Mesothelial cell of epicardium (in vitro differentiated cells): ENCODE measurements around the gene LRRC73. TPM values are rescaled to one million over a fixed set of nuclear protein-coding genes. Genes with fewer than 3 reads are reported as not detected.
A peak's percentile ranks its signal among the peaks of the same experiment; 100 is the strongest.

ENCODE experiments used
- DNase-seq, 2 experiments: peaks; one replicate each; pipeline ENCODE4 v3.0.0; 2021; ENCODE audit warnings: low spot score in 2 of 2; ENCODE audit not compliant: unreplicated experiment in 2 of 2
- H3K27ac Mint-ChIP-seq: 2 replicates; pipeline ENCODE4 v1.8.0; 2021; ENCODE audit warnings: mixed read lengths
- H3K27me3 Mint-ChIP-seq: 2 replicates; pipeline ENCODE4 v1.8.0; 2021; ENCODE audit warnings: low read depth, mixed read lengths
- H3K36me3 Mint-ChIP-seq: 2 replicates; pipeline ENCODE4 v1.8.0; 2021; ENCODE audit warnings: mixed read lengths
- H3K4me1 Mint-ChIP-seq: 2 replicates; pipeline ENCODE4 v1.8.0; 2021; ENCODE audit warnings: mixed read lengths
- H3K4me3 Mint-ChIP-seq: 2 replicates; pipeline ENCODE4 v1.8.0; 2021; ENCODE audit warnings: mild to moderate bottlenecking, moderate library complexity, mixed read lengths
- H3K9me3 Mint-ChIP-seq: 2 replicates; pipeline ENCODE4 v1.8.0; 2021; ENCODE audit warnings: mixed read lengths
- CTCF ChIP-seq: fragments of 200-600 bp; sonication (generic); IDR thresholded peaks from one replicate; pipeline ENCODE4 v1.5.0; 2021; ENCODE audit warnings: antibody characterized with exemption; ENCODE audit not compliant: unreplicated experiment
- total RNA-seq: library from RNA; stranded (reverse); gene quantifications from 3 replicates; pipeline ENCODE4 v1.2.1, GENCODE V29; 2021

Gene LRRC73
- total RNA-seq, 1 donor from 2014 or later: 0.60 TPM

DNA sequence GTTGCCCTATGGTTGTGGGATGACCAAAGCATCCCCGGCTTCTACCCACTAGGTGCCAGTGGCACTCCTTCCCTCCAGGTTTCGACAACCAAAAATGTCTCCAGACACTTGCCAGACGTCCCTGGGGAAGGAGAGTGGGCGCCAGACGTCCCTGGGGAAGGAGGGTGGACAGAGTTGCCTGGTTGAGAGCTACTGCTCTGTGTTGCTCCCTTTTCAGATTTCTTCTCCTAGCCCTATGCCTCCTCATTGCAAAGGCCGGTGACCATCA lies 13.1 kb downstream of the LRRC73 start:
- Mint-ChIP-seq H3K9me3 (no peaks in the 10 kb centered on the region), H3K4me1 (peaks cover 31% of the 10 kb centered on the region), H3K27ac (peak overlapping the region; percentile 88), H3K4me3 (no peak overlapping the region), H3K27me3 (no peaks in the 10 kb centered on the region), H3K36me3 (peaks cover 9% of the 10 kb centered on the region)
- DNase-seq: no peak
- no peak for TF ChIP-seq CTCF

DNA sequence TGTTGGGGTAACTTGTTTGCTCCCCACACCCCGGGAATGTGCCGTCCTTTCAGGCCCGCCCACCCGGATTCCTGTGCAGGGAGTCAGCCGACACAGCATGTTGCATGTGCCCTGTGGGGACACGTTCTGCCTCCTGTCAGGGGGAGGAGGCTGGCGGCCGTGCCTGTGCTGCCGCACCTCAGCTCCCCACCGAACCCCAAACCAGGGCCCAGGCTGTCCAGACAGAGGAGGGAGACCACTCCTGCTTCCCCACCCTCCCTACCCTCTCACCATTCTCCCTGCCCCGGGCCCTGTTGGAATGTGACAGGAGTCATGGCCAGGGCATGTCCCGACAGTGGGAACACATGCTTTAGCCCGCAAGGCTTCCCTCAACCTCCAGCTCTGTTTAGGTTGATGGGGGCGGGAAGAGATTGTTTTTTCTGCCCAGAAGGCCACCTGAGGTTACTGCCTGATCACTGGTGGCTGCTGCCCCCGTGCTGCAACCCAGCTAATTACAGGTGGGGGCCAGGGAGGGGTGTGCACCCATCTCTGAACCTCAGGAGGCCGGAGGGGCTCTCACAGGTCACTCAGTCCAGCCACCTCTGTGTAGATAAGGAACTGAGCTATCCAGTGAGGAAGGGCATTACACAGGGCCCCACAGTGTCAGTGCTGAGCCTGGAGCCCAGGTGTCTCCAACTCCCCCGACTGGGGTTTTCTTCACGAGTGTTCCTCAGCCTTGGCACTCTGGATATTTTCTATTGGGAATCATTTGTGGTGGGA lies 13.6 kb downstream of the LRRC73 start:
- H3K27ac Mint-ChIP-seq: peak overlapping the region; percentile 88
- H3K4me1 Mint-ChIP-seq: peaks cover 31% of the 10 kb centered on the region
- DNase-seq: no peak

GRCh38 chr6:43495409-43495941 lies 14.7 kb downstream of the LRRC73 start:
- no peak overlapping the region for H3K4me3 Mint-ChIP-seq
- H3K27me3 Mint-ChIP-seq: no peaks in the 10 kb centered on the region
- H3K27ac Mint-ChIP-seq: peak overlapping the region; percentile 88
- TF ChIP-seq CTCF: no peak
- DNase-seq: no peak
- H3K36me3 Mint-ChIP-seq: peaks cover 4% of the 10 kb centered on the region
- no peaks in the 10 kb centered on the region for H3K9me3 Mint-ChIP-seq
- peaks cover 31% of the 10 kb centered on the region for H3K4me1 Mint-ChIP-seq

More for the DNA sequence above, 13.6 kb downstream of the LRRC73 start:
- H3K4me3 Mint-ChIP-seq: no peak overlapping the region
- no peaks in the 10 kb centered on the region for H3K27me3 Mint-ChIP-seq
- peaks cover 9% of the 10 kb centered on the region for H3K36me3 Mint-ChIP-seq
- TF ChIP-seq CTCF: no peak
- H3K9me3 Mint-ChIP-seq: no peaks in the 10 kb centered on the region

DNA sequence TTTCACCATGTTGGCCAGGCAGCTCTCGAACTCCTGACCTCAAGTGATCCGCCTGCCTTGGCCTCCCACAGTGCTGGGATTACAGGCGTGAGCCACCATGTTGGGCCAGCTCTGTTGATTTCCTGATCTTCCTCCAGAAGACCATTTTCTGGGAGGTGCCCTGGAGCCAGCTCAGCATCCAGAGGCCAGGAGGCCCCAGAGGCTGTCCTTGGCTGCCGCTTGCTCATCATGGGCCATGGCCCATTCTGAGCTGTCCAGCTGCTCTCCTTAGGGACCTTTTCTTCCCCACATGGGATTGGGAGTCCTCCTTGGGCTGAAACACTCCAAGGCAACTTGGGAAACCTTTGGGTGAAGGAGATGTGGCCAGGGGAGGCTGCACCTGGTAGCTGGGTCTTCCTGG lies 15.4 kb downstream of the LRRC73 start:
- no peak for DNase-seq
- Mint-ChIP-seq H3K4me3 (no peak overlapping the region), H3K27me3 (no peaks in the 10 kb centered on the region), H3K27ac (no peak overlapping the region), H3K36me3 (peaks cover 4% of the 10 kb centered on the region), H3K9me3 (no peaks in the 10 kb centered on the region), H3K4me1 (peaks cover 31% of the 10 kb centered on the region)
- TF ChIP-seq CTCF: no peak

DNA sequence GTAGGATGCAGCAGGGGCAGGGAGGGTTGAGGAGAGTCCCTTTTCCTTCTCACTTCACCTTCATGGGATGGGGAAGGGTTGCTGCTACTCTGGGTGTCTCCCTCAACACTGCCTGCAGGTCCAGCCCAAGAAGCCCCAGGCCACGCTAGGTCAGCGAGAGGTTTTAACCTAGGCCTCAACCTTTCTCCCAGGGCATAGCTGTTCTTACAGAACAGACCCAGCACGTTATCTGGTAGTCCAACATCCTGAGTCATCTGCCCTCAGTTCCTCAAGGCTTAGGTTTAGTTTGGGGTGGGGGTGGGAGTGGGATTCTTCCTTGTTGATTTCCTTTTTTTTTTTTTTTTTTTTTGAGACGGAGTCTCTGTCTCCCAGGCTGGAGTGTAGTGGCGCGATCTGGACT lies 15.8 kb downstream of the LRRC73 start:
- Mint-ChIP-seq H3K4me3 (no peak overlapping the region), H3K27me3 (no peaks in the 10 kb centered on the region), H3K36me3 (no peaks in the 10 kb centered on the region), H3K27ac (peak overlapping the region; percentile 75), H3K9me3 (no peaks in the 10 kb centered on the region), H3K4me1 (peaks cover 31% of the 10 kb centered on the region)
- DNase-seq: no peak
- TF ChIP-seq CTCF: no peak
